ENCODE measurements around the gene SUMO3. TPM values are rescaled to one million over a fixed set of nuclear protein-coding genes. Genes with fewer than 3 reads are reported as not detected.

SUMO3 gene
- total RNA-seq, 1 experiment from 2014 or later: 125 TPM

DNA sequence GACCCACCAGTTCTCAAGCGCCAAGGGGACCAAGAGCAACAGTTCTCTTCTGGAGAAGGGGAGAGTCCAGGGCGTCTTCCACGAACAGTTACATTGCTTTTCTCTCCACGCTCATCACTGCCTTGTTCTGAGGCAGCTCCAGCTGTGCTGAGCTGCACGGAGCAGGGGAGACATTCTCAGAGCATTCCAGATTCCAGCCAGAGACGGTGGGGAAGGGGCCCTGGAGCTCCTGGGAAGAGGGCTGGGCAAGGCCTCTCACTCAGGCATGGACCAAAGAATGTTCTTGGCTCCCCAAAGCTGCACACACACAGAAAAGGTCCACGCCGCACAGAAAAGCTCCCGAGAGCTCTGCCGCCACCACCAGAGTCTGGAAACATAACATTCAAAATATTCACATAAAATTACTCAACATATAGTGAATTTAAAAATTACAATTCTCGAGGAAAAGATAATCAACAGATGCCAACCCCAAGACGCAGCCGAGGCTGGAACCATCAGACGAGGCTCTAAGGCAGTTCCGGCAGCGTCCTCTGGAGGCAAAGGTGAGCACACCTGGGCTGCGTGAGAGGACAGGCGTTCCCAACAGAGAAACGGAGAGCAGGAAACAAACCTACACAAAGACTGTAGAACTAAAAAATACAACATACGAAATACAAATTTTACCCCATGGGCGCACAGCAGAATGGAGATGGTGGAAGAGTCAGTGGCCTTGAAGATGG lies 56.7 kb downstream of the SUMO3 start:
- no peak for DNase-seq (ENCODE audit: low read depth)

GRCh38 chr21:44760376-44760775 lies 57.5 kb downstream of the SUMO3 start:
- no peak for DNase-seq (ENCODE audit: low read depth)

GRCh38 chr21:44759628-44760285 lies 58.1 kb downstream of the SUMO3 start:
- DNase-seq (ENCODE audit: low read depth): no peak

GRCh38 chr21:44758781-44759627 lies 58.9 kb downstream of the SUMO3 start:
- DNase-seq (ENCODE audit: low read depth): no peak

DNA sequence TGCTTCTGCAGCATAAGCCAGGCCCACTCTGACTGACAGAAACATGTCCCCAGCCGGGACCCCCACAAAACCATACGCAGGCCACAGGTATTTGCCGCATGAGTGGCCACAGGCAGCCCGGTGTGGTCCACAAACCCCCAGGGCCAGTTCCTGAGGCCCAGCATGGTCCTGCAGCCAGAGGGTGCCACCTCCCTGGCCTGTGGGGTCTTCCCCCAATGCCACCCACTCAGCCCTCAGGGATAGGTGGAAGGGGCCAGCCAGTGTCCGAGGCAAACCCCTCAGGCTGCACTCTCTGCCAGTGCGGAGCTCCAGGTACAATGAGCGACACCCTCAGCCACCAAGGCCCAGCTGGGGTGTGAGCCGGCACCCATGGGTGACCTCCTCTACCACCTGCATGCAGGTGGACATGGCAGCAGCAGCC lies 59.7 kb downstream of the SUMO3 start:
- no peak for DNase-seq (ENCODE audit: low read depth)

DNA sequence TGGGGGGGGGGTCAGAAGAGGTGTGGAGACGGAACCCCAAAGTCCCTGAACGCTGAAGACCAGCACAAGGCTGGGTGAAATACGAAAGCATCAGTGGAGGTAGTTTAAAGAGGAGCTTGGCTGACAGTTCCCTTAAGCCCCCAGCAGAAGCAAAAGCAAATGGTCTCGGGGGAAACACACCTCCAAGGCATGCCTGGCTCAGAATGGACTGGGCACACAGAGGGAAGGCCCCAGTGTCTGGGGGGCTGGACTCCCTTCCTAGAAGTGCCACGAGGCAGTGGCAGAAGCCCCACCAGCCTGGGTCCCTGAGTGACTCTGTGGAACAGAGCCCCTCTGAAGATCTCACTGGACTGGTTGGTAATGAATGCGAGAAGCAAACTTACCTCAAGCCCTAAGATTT lies 60.1 kb downstream of the SUMO3 start:
- no peak for DNase-seq (ENCODE audit: low read depth)

DNA sequence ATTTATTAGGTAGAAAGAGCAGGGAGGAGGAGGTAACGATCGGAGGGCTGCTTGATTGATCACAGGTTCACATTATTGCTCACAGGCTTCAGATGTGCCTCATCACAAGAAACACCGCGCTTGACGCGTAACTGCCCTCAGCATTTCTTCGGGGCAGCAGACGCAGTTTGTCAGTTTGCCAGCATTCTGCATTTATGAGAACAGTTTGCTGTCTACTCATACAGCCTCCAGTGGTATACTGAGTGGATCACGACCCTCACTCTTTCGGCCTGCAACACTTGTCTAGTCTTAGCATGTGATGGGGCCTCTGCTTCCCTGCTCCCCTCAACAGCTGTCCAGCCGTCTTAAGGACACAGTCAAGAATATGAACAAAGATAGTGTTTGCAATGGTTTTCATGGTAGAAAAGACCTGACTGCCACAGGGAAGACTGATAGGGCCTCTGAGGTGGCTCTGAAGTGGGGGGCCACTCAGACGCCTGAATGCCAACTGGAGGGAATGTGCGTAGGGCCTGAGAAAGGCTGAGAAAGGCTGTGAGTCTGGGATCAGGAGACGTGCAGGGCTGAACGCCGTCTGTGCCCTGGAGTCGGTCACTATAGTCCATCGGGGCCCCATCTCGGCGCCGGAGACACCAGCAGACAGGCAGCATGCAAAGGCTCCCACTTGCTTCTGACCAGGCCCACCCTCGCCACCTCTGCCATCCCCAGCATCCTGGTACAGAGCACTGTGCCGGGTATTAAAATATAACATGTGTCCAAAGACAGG lies 61.3 kb downstream of the SUMO3 start:
- no peak for DNase-seq (ENCODE audit: low read depth)

Other genes starting within 250 kb of the SUMO3 start
- not detected in 2 replicates for gene KRTAP10-4, start 244.3 kb downstream of the SUMO3 start, total RNA-seq (2014; rRNA removed)
- gene KRTAP10-5, start 237.5 kb downstream of the SUMO3 start, total RNA-seq (2014; rRNA removed): not detected in 2 replicates
- gene KRTAP10-6, start 225.6 kb downstream of the SUMO3 start, total RNA-seq (2014; rRNA removed): not detected in 2 replicates
- not detected in 2 replicates for gene KRTAP10-7, start 217.5 kb downstream of the SUMO3 start, total RNA-seq (2014; rRNA removed)
- not detected in 2 replicates for gene KRTAP10-8, start 206.0 kb downstream of the SUMO3 start, total RNA-seq (2014; rRNA removed)
- not detected in 2 replicates for gene KRTAP10-9, start 191.0 kb downstream of the SUMO3 start, total RNA-seq (2014; rRNA removed)
- gene KRTAP10-10, start 180.7 kb downstream of the SUMO3 start, total RNA-seq (2014; rRNA removed): not detected in 2 replicates
- gene KRTAP10-11, start 171.6 kb downstream of the SUMO3 start, total RNA-seq (2014; rRNA removed): not detected in 2 replicates
- not detected in 2 replicates for gene KRTAP12-4, start 163.4 kb downstream of the SUMO3 start, total RNA-seq (2014; rRNA removed)
- gene KRTAP12-3, start 160.1 kb downstream of the SUMO3 start, total RNA-seq (2014; rRNA removed): not detected in 2 replicates
- not detected in 2 replicates for gene KRTAP12-2, start 151.1 kb downstream of the SUMO3 start, total RNA-seq (2014; rRNA removed)
- not detected in 2 replicates for gene KRTAP12-1, start 135.9 kb downstream of the SUMO3 start, total RNA-seq (2014; rRNA removed)
- gene KRTAP10-12, start 120.9 kb downstream of the SUMO3 start, total RNA-seq (2014; rRNA removed): not detected in 2 replicates
- gene TSPEAR, start 106.5 kb downstream of the SUMO3 start, total RNA-seq (2014; rRNA removed): not detected in 2 replicates
- gene UBE2G2, start 16.2 kb downstream of the SUMO3 start, total RNA-seq (2014; rRNA removed): 54.5 and 55.5 TPM in 2 replicates
- 496 and 531 TPM in 2 replicates for gene PTTG1IP, start 55.6 kb upstream of the SUMO3 start, total RNA-seq (2014; rRNA removed)
- gene ITGB2, start 102.8 kb upstream of the SUMO3 start, total RNA-seq (2014; rRNA removed): 3.7 and 3.8 TPM in 2 replicates
- gene SLX9, start 122.0 kb upstream of the SUMO3 start, total RNA-seq (2014; rRNA removed): 21.2 and 24.9 TPM in 2 replicates

Measured in LHCN-M2 (cell line).